Measurements from ENCODE around the gene SPATA2L. TPM values are rescaled to one million over a fixed set of nuclear protein-coding genes. Genes with fewer than 3 reads are reported as not detected.
A peak's percentile ranks its signal among the peaks of the same experiment; 100 is the strongest.

Gene SPATA2L
- 5.3 TPM for polyA plus RNA-seq (2013, experiment 1 of 2; ENCODE audit: insufficient read length)
- polyA plus RNA-seq (2013, experiment 2 of 2; ENCODE audit: insufficient read length), result 6.2 TPM

DNA sequence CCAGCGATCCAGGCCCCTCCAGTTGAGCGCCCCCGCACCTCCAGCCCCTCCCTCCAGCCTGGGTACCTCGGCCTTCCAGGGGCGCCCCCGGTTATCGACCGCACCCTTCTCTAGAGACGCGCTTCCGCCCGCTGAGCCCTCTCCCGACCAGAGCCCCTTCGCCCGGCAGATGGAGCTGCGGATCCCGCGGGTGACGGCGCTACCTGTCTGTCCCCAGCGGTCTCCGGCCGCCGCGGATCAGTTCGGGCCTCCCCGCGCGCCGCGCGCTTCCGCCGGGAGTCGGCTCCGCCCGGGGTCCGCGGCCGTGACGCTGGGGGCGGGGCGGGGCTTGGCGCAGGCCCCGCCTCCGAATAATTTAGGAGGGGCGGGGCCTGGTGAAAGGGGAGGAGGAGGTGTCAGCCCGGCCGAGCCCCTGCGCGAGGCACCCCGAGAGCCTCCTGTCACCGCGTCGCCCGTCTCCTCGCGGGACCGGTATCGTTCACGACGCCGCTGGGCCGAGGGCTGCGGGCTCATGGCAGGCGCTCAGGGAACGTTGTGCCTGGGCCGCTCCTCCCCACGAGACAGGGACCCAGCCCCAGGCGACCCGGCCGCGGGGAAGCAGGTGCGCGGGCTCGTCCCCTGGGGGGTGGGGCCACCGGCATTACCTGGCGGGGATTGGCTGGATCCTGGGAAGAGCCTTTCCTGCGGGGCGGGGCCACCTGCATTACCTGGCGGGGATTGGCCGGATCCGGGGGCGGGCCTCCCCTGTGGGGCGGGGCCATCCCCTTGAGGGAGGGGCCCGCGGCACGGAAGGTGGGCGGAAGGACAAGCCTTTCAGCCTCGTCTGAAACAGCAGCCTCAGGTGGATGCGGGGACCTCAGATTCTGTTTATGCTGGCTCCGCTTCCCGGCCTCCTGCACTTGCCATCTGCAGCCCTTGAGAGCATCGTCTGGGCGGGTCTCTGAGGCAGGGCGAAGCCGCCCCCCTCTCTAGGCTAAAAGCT is at the start of gene SPATA2L:
TSS of gene SPATA2L (minus strand) at position 281 of the 982 bp plus-strand sequence. CDS start 473 bp downstream, outside the sequence.
- peak; percentile 76 for DNase-seq

DNA sequence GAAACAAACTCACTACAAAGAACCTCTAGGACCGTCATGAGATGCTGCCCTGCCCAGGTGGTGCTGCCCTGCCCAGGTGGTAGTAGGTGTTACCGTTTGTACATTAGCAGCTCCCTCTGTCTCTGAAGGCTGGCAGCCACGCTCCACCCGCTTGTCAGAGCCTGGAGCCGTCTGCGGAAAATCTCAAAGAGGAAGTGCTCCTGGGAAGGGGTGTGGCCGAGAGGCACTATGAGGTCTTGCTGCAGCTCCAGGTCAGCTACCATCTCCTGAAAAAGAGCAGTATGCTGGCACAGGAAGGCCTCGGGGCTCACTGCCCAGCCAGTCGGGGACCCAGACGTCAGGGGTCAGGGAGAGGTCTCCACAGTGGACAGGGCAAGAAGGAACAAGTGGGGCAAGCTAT is 48.1 kb upstream of the SPATA2L start:
- DNase-seq, result no peak

GRCh38 chr16:89748921-89749320 is 47.4 kb upstream of the SPATA2L start:
- no peak for DNase-seq

DNA sequence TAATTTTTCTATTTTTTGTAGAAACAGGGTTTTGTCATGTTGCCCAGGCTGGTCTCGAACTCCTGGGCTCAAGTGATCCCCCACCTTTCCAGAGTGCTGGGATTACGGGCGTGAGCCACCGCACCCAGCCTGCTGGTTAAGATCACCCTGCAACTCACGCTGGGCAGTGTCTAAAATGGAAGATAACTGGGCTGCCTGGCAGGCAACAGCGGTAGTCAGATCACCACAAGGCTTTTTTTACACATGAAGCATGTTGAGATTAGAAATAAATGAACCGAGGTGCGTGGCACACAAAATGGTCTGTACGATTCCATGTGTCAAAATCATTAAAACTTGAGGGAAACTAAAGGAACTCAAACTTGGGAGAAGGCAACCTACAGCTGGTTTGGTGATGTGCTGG is 46.6 kb upstream of the SPATA2L start:
- DNase-seq, result no peak

GRCh38 chr16:89746043-89746442 is 44.5 kb upstream of the SPATA2L start:
- no peak for DNase-seq

GRCh38 chr16:89744813-89745212 is 43.3 kb upstream of the SPATA2L start:
- DNase-seq, result no peak

DNA sequence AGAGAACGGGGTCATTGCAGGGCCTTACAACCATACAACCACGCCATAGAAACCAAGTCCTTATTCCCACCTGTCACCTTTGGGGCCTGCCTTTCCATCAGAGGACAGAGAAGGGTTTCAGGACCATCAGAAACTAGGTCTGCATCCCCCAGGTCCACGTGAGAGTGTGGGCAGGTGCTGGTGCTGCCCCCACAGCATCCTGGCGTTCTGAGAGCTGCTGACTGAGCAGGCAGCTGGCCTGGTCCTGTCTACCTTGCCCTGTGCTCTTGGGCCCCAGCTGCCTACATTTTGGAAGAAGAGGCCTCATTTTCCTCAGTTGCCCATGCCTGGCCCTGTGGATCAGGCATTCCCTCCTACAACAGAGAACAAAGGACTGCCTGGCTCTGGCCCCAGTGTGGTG is 41.4 kb upstream of the SPATA2L start:
- DNase-seq, result no peak

GRCh38 chr16:89741342-89742014 is 40.0 kb upstream of the SPATA2L start:
- DNase-seq, result no peak

DNA sequence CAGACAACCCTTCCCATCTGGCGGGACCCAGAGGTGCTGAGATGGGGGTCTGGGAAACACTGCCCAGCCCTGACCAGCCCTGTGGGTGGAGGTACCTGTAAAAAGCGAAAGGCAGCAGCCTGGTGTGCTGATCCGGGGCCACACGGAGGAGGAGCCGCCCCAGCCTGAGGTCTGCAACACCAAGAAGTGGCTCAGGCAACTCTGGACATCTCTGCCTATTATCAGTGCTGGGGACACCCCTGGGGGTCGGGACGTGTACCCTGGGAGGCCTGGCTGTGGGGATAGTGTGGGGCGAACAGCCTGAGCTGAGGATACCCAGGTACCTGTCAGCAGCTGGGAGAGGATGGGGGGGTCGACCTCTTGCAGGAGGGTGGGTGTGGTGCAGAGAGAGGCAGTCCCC is 37.9 kb upstream of the SPATA2L start:
- no peak for DNase-seq

GRCh38 chr16:89738538-89739317 is 37.2 kb upstream of the SPATA2L start:
- no peak for DNase-seq

DNA sequence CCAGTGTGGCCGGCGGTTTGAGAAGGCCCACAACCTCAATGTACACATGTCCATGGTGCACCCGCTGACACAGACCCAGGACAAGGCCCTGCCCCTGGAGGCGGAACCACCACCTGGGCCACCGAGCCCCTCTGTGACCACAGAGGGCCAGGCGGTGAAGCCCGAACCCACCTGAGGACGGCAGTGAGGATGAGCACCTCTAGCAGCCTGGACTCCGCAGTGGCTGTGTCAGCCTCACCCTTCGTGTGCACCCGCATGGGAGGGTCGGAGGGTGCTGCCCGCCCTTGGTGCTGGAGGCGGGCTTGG is 36.5 kb upstream of the SPATA2L start:
- DNase-seq, result no peak

DNA sequence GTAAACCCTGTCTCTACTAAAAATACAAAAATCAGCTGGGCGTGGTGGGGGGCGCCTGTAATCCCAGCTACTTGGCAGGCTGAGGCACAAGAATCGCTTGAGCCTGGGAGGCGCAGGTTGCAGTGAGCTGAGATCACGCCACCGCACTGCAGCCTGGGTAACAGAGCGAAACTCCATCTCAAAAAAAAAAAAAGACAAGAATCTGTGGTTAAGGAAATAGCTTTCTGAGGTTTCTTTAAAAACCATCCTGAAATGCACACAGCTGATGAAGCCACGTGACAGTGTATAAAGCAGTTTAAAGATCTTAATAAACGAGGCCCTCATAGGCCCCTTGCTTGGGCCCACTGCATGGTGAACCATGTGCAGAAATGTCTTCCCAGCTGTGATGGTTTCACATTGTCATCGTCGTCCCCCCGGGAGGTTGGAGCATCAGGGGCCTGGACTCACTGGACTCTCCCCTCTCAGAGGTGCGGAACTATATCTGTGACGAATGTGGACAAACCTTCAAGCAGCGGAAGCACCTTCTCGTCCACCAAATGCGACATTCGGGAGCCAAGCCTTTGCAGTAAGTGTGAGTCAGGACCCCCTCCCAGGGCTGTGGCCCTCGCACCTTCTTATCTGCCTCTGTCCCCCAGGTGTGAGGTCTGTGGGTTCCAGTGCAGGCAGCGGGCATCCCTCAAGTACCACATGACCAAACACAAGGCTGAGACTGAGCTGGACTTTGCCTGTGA is 36.0 kb upstream of the SPATA2L start:
- no peak for DNase-seq

DNA sequence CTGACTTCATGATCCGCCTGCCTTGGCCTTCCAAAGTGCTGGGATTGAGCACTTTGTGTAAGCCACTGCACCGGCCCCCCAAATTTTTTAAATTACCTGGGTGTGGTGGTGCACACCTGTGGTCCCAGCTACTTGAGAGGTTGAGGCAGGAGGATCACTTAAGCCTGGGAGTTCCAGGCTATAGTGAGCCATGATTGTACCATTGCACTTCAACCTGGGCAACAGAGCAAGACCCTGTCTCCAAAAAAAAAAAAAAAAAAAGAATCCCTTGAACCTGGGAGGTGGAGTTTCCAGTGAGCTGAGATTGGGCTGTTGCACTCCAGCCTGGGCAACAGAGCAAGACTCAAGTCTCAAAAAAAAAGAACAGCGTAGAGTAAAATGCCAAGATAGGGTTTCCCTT is 35.0 kb upstream of the SPATA2L start:
- DNase-seq, result no peak

- DNase-seq, result no peak
Measured at GRCh38 chr16:89733792-89734191, 32.3 kb upstream of the SPATA2L start.

DNA sequence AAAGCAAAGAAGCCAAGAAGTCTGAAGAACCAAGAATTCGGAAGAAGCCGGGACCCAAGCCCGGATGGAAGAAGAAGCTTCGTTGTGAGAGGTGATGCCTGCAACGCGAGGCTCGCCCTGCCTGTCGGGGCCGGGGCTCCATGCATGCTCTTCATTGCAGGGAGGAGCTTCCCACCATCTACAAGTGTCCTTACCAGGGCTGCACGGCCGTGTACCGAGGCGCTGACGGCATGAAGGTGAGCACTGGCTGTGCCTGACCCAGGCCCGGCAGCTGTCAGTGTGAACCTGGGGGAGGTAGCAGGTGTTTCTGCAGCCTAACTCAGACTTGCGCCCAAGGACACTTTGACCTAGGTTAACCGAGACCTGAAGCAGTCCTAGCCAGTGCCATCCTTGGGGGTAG is 31.8 kb upstream of the SPATA2L start:
- DNase-seq, result no peak

GRCh38 chr16:89732918-89733242 is 31.4 kb upstream of the SPATA2L start:
- DNase-seq, result no peak

- DNase-seq, result no peak
Measured at GRCh38 chr16:89732142-89732917, 30.8 kb upstream of the SPATA2L start.

- no peak for DNase-seq
Measured at GRCh38 chr16:89730610-89731234, 29.2 kb upstream of the SPATA2L start.

DNA sequence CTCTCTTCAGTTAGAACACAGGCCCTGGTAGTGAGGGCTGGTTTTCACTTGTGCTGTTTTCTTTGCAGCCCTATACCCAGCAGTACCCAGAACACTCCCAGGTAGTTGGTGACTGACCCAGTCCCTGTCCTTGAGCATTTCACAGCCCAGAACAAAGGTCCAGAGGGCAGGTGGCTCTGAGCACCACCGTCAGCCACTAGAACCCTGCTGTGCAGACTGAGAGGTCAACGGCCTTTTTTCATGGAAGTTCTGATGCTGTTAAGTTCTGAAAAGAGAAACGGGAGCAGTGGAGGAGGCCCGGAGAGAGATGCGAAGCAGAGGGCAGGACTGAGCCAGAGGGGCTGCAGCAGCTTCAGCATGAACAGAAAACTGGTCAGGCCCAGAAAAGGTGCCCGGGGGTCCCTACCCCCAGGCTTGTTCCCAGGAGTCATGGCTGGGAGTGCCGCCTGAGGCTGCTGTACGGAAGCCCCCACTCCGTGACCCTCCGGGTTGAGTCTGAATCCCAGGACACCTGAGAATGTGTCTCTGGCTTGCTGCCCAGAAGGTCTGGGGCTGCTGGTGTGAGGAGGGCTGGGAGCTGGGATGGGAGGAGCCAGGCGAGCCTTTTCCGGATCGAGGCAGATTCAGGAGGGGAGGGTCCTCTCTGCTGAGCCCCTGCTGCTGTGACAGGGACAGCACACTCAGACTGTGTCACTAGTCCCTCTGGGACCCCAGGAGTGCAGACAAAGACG is 28.5 kb upstream of the SPATA2L start:
- no peak for DNase-seq

GRCh38 chr16:89729293-89729692 is 27.8 kb upstream of the SPATA2L start:
- DNase-seq, result no peak
